ENCODE measurements around the gene THEM4. TPM values are rescaled to one million over a fixed set of nuclear protein-coding genes. Genes with fewer than 3 reads are reported as not detected.

THEM4 gene
- total and polyA plus RNA-seq, 2 of the 8 experiments (the other 6 are each of a cell fraction or from before 2014, with no cell fraction given): 9.9 to 11.2 TPM

GRCh38 chr1:151858030-151858746 lies 51.1 kb downstream of the THEM4 start:
- no peak overlapping the region for H3K18ac ChIP-seq (ENCODE audit: extremely low read depth, low read length)
- H4K91ac ChIP-seq (replicated peaks; ENCODE audit: insufficient read length, low read length): no peak overlapping the region
- peaks cover 4 to 8% of the 10 kb centered on the region in 2 experiments for H4K20me1 ChIP-seq (replicated peaks in 1 of 2; ENCODE audit: control insufficient read depth in 1 of 2, insufficient read depth in 2 of 2, low read length in 2 of 2)
- no peak overlapping the region for H2BK5ac ChIP-seq (ENCODE audit: low read depth, low read length)
- H3K27me3 ChIP-seq (replicated peaks in 1 of 4; ENCODE audit: control insufficient read depth in 3 of 4, extremely low read depth in 1 of 4, insufficient read depth in 3 of 4, low read length in 3 of 4): peaks cover 22 to 56% (median 48%) of the 10 kb centered on the region in 4 experiments
- no peak overlapping the region for H2BK120ac ChIP-seq (replicated peaks; ENCODE audit: low read depth, low read length)
- no peak overlapping the region for H4K8ac ChIP-seq (ENCODE audit: extremely low read depth, insufficient read depth, low read length)
- no peaks in the 10 kb centered on the region for H3K36me3 ChIP-seq (ENCODE audit: control insufficient read depth in 2 of 4, insufficient read depth in 4 of 4, low read length in 3 of 4)
- ChIA-PET POLR2A (ENCODE audit: partially characterized antibody) (interaction anchor here (1.2 to 3.6 kb wide), 3 partner anchors 12 to 18 kb away, joined by 4 to 9 read pairs (median 6); partner anchors contain the start of gene C2CD4D), CTCF (ENCODE audit: partially characterized antibody) (interaction anchor here (0.9 to 2.2 kb wide), 13 partner anchors 10 to 143 kb away, joined by 3 to 8 read pairs (median 3); partner anchors contain the start of gene RIIAD1)
- H3K27ac ChIP-seq (ENCODE audit: low read depth, low read length): no peak overlapping the region
- H3K4me1 ChIP-seq (replicated peaks in 1 of 4; ENCODE audit: control insufficient read depth in 3 of 4, insufficient read depth in 4 of 4, low read length in 3 of 4): peaks cover 8 to 16% (median 12%) of the 10 kb centered on the region in 4 experiments
- 62% methylated on average over 3 of the region's 3 CpGs; no CpG with 5 or more reads in 1 of the 2 experiments for WGBS, 2 experiments (ENCODE audit: extremely low coverage in 1 of 2, insufficient coverage in 1 of 2, insufficient read length in 1 of 2, insufficient replicate concordance in 2 of 2, low coverage in 1 of 2, low lambda C conversion rate in 2 of 2, missing lambda C conversion rate in 1 of 2)
- no peak overlapping the region for H3K4me2 ChIP-seq (ENCODE audit: insufficient read depth in 1 of 2, low read depth in 2 of 2, low read length in 2 of 2)
- H2BK12ac ChIP-seq (ENCODE audit: low read depth, low read length): no peak overlapping the region
- no peak for FAIRE-seq
- TF ChIP-seq ATF2 (IDR thresholded peaks at IDR 0.05; ENCODE audit: low read length) (no peak), HDAC6 (IDR thresholded peaks at IDR 0.05; ENCODE audit: low read depth, low read length) (no peak), BRCA1 (IDR thresholded peaks at IDR 0.05; ENCODE audit: low read depth, low read length) (no peak), CBX8 (IDR thresholded peaks at IDR 0.05; ENCODE audit: borderline replicate concordance, low read depth, low read length) (no peak), SUZ12 (IDR thresholded peaks at IDR 0.05; ENCODE audit: low read length) (no peak)
- DNase-seq (ENCODE audit: low read depth in 1 of 2, low spot score in 2 of 2): peak in 1 of 2 experiments; percentile 19
- H3K56ac ChIP-seq (replicated peaks; ENCODE audit: insufficient read length, low read depth, low read length): no peak overlapping the region
- H4K5ac ChIP-seq (ENCODE audit: insufficient read length, low read depth, low read length): no peak overlapping the region
- H2BK15ac ChIP-seq (ENCODE audit: low read length): no peak overlapping the region
- no peaks in the 10 kb centered on the region for H3K79me1 ChIP-seq (ENCODE audit: low read depth, low read length)
- no peak overlapping the region for H3K14ac ChIP-seq (ENCODE audit: insufficient read length)
- H3K9ac ChIP-seq (replicated peaks in 1 of 4; ENCODE audit: extremely low read depth in 1 of 4, low read depth in 3 of 4, low read length in 3 of 4): no peak overlapping the region
- no peak overlapping the region for H2AK5ac ChIP-seq (ENCODE audit: low read depth, low read length)
- peaks cover 2% of the 10 kb centered on the region; the same call in 1 of the 2 replicates for H3K23me2 ChIP-seq (ENCODE audit: low read depth, low read length)
- H3K4me3 ChIP-seq (ENCODE audit: extremely low read depth in 1 of 4, insufficient read depth in 2 of 4, low read depth in 3 of 4, low read length in 4 of 4): no peak overlapping the region
- H3K79me2 ChIP-seq (ENCODE audit: control insufficient read depth in 1 of 2, insufficient read depth in 2 of 2, low read length in 2 of 2): no peaks in the 10 kb centered on the region
- no peak overlapping the region for H2AFZ ChIP-seq (ENCODE audit: low read length)
- H2BK20ac ChIP-seq (ENCODE audit: low read length): no peak overlapping the region
- H3K9me3 ChIP-seq (ENCODE audit: insufficient read depth in 2 of 2, low read depth in 1 of 2, low read length in 1 of 2): no peaks in the 10 kb centered on the region
- no peak overlapping the region for H3K4ac ChIP-seq (replicated peaks; ENCODE audit: insufficient read length, low read depth, low read length)
- H3K23ac ChIP-seq (ENCODE audit: insufficient read length): no peak overlapping the region
